NCI-H446 treated with DMSO at 0.1 percent for 48 hours (cell line): ENCODE data around the gene ASAP2.
A peak's percentile ranks its signal among the peaks of the same experiment; 100 is the strongest.

Source experiments
- DNase-seq: peaks from one replicate; lab custom pipeline; 2025; lab: John Stamatoyannopoulos, UW

ASAP2 gene

GRCh38 chr2:9231291-9232165 lies 24.9 kb downstream of the ASAP2 start:
- DNase-seq: no peak

GRCh38 chr2:9232166-9232479 lies 25.5 kb downstream of the ASAP2 start:
- no peak for DNase-seq

GRCh38 chr2:9232886-9233285 lies 26.3 kb downstream of the ASAP2 start:
- DNase-seq: no peak

- DNase-seq: no peak
These were observed 28.1 kb downstream of the ASAP2 start for GRCh38 chr2:9234680-9235146.

GRCh38 chr2:9235147-9236044 lies 28.8 kb downstream of the ASAP2 start:
- DNase-seq: no peak

GRCh38 chr2:9236045-9236344 lies 29.4 kb downstream of the ASAP2 start:
- no peak for DNase-seq

GRCh38 chr2:9236867-9237266 lies 30.3 kb downstream of the ASAP2 start:
- no peak for DNase-seq

- no peak for DNase-seq
These were observed 31.2 kb downstream of the ASAP2 start for GRCh38 chr2:9237831-9238230.

GRCh38 chr2:9238591-9239326 lies 32.1 kb downstream of the ASAP2 start:
- peak; percentile 39 for DNase-seq

- DNase-seq: no peak
These were observed 33.0 kb downstream of the ASAP2 start for GRCh38 chr2:9239616-9240015.

- DNase-seq: no peak
These were observed 34.1 kb downstream of the ASAP2 start for GRCh38 chr2:9240745-9241144.

GRCh38 chr2:9241233-9241632 lies 34.6 kb downstream of the ASAP2 start:
- DNase-seq: no peak

DNA sequence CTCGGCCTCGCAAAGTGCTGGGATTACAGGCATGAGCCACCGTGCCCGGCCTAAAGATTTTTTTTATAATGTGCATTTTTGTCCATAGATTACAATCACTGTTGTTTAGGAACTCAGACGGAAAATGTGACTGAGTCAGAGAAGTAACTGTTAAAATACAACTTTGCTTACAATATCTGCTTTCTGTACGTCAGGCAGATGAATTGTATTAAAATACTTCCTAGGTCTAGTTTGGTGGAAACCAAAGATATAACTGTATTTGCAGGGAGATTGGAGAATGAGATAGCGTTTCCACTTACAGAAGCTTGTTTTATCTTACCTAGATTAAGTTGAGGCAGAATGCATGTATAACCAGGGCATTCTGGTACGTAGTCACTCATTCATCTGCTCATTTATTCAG lies 36.7 kb downstream of the ASAP2 start:
- DNase-seq: no peak

DNA sequence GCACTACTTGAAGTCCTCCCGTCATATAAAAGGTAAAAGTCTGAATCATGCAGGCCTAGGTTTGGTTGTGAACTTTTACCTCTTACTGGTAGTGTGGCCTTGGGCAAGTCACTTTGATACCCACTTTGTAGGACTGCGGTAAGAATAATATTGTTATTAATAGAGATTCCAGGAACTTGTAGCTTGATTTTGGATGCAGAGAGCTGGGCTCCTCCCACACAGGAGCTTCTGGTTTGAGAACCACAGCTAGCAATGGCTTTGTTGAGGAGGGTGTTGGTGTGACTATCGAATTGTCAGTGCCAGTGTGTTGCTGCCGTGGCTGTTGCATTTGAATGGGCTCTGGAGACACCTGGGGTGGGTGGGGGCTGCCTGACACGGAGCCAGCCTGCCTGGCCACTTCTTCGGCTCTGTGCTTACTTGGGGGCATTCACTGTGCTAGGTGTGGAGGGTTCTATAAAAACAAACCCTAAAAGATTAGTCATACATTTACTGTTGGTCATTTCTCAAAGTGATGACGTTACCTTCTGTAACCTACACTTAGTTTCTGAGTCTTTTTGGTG lies 38.5 kb downstream of the ASAP2 start:
- no peak for DNase-seq

- peak; percentile 53 for DNase-seq
These were observed 40.6 kb downstream of the ASAP2 start for GRCh38 chr2:9247177-9247576.

DNA sequence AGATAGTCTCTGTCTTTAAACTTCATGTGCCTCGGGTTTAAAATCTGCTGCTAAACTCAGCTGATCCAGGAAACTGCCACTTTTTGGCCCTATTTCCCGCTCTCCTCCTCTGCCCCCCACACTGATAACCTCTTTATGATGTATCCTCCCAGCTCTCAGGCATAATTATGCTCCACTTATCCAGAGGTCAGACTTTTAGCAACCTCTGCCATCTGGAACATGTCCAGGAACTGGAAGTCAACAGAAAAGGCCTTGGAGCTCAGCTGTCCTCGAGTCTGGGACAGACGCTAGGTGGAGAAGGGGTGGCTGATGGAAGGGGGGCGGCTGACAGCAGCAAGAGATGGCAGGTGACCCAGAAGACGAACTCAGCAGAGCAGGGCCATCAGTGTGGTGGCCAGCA lies 41.2 kb downstream of the ASAP2 start:
- no peak for DNase-seq

GRCh38 chr2:9248363-9248762 lies 41.8 kb downstream of the ASAP2 start:
- DNase-seq: no peak

GRCh38 chr2:9249020-9249800 lies 42.6 kb downstream of the ASAP2 start:
- no peak for DNase-seq

DNA sequence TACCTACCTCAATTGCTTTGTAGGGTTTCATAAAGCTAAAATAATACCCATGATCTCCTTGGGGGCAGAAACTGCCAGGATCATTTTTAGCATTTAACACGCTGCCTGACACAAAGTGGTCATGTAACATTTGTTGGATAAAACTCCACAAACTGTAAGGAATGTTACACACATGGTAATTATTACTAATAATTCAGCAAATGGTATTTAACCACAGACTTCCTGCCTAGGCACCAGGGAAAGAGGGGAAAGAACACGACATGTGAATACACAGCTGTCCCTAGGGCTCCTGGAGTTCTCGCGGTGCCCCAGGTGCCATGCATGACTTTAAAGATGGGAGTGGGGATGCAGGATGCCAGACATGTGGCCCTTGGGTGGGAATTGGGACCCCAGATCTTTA lies 43.5 kb downstream of the ASAP2 start:
- DNase-seq: no peak

DNA sequence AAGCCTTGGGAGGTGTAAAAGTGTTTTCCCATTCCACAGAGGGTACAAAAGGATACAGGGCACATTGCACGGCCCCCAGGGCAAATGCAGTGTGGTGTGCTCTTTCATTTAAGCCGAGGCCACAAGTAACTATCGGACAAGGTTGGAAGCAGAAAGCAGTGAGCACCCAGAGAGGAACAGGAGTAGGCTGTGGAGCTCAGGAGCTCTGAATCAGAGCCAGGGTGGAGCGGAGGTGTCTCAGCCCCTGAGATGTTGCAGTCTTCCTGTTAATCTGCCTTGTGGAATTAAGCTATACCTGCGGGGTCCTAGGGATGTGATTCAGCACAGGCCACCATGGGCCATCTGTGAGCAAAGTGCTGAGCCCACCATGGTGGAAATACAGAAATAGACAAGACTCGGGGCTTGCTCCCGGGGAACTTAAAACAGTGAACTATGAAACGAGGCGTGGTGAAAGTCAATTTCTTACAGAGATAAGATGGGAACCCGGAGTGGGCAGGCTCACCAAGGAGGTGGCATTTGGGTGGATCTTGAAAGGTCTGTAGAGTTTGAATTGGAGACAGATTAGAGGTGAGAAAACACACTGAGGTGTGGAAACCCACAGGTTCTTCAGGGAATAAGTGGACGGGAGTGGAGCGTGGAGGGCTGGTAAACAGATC lies 44.0 kb downstream of the ASAP2 start:
- DNase-seq: no peak
